Right kidney (tissue), 9 donors: ENCODE data around the gene CBFA2T2.
"Not testable (repeated sequence)": the region's sequence is repeated elsewhere in the genome, so short reads cannot be mapped to it uniquely, and the experiment has no call there.

ENCODE experiments used
- DNase-seq: peaks from one replicate; pipeline ENCODE4 v3.0.0-alpha.2; 2016
- long read RNA-seq, 8 donors: transcript quantifications; one replicate each; lab custom pipeline, GENCODE V29; 2026

The CBFA2T2 gene
- long read RNA-seq, donor 1, partial matches to known transcripts, result 0 of 4 reads
- long read RNA-seq, donor 1, other reads (novel, unspliced or antisense), result 0 of 4 reads
- long read RNA-seq, donor 2, result 0 reads
- long read RNA-seq, donor 3, full-length matches to known transcripts, result 3 of 3 reads
- long read RNA-seq, donor 3, partial matches to known transcripts, result 0 of 3 reads
- long read RNA-seq, donor 3, other reads (novel, unspliced or antisense), result 0 of 3 reads
- long read RNA-seq, donor 4, partial matches to known transcripts, result 0 of 2 reads
- long read RNA-seq, donor 4, other reads (novel, unspliced or antisense), result 0 of 2 reads
- long read RNA-seq, donor 5, result 0 reads
- long read RNA-seq, donor 6, result 0 reads
- long read RNA-seq, donor 7, partial matches to known transcripts, result 15 of 17 reads
- long read RNA-seq, donor 7, other reads (novel, unspliced or antisense), result 0 of 17 reads
- long read RNA-seq, donor 8, partial matches to known transcripts, result 0 of 1 reads
- long read RNA-seq, donor 8, other reads (novel, unspliced or antisense), result 0 of 1 reads

DNA sequence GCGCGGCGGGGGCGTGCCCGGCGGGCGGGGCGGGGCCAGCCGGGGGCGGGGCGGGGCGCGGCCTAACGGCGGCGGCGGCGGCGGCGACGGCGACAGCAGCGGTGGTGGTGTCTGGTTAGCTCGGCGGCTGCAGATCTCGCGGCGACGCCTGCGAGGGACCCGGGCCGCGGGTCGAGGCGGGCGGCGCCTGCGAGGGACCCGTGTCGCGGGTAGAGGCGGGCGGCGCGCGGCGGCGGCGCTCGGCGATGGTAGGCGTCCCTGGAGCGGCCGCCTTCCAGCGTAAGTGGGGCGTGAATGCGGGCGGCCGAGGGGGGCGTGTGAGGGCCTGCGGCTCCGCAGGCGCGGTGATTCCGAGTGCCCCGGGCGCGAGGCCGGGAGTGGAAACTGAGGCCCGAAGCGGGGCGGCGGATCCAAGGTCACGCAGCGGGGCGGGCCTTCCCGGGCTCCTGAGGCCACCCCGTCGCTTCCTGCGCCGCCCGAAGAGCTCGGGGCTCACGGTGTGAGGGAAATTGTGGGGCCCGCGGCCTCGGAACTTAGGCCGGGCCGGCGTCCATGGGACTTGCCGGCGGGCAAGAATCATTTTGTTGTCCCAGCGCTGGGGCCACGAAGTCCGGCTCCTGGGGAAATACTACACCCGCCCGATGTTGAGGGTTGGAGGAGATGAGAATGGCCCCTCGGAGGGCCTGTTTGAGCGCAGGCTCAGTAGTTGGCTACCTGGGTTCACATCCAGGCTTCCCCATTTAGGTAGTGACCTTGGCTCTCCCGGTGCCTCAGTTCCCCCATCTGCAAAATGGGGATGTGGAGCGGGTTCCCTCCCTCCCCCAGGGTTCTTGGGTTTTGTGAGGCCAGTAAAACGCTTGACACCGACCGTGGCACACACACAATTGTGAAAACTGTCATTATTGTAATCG lies at the start of gene CBFA2T2:
Gene CBFA2T2, plus strand, starts transcription at position 74 of the 911 bp plus-strand sequence. Its CDS starts 172 bp downstream, at position 246.
- peak; percentile 89 for DNase-seq

- DNase-seq, result not testable (repeated sequence)
Observed at GRCh38 chr20:33440562-33440961, 49.3 kb upstream of the CBFA2T2 start.

DNA sequence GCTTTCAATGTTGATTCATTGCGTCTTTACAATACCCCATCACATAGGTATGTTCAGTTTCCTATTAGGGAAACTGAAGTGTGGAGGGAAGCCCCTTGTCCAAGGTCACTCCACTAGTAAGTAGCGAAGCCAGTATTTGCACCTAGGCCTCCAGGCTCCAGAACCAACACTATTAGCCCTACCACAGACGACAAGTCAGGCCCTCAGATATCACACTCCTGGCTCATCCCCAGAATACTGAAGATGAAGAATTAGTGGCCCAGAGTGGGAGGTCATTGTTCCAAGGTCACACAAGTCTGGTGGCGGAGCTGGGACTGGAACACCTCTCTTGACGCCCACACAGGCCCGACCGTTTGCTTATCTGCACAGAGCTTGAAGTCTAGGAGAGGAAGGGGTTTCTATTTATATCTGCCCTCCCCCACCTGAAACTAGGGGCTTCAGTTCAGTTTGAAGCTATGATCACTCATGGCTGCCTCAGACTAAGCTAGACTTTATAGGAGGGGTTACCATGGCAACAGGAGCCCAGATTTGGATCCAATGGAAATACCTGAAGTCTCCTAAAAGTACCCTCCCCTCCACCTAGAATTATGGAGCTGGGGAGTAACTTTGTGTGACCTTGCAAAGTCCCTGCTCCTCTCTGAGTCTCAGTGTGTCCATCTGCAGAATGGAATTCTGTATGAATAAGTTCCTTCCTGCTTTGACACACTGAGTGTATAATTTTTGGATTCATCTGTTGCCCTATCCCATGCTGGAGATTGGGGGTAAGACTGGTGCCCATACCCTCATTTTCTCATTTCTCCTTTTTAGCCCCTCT lies 48.5 kb upstream of the CBFA2T2 start:
- DNase-seq, result no peak

DNA sequence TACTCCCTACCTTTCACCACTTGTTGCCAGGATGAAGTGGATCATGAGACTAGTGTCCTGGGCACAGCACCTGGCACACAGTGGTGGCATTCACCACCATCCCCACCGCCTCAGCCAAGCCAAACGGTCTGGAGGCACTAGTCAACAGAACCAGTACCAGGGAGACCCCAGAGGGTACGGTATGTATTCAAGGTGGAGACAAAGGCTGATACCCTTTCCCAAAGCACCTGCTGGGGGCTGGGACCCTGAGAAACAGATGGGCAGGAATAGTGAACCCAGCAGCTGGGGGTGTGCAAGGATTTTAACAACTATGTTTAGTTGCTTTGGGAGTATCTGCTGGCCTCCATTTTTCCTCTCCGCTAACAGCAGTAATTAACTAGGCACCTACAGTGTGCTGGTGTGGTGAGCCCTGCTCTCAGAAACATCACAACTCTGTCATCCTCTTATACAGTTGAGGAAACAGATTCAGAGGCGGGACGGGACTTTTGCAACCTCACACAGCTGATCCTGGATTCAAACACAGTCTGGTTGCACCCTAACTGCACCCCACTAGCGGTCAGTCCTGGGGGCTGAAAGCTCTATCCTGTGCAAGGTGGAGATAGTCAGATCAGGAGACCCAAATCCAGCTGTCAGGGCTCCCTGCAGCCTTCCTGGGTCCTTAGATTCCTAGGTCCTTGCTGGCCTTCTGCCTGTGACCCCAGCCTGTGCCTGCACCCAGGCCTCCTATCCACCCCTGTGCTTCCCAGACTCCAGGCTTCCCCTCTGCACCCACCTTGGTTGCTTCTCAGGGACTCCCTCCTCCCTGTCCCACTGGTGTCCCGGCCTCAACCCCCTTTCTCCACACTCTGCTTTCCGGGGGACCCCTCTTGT lies 47.5 kb upstream of the CBFA2T2 start:
- DNase-seq, result peak; percentile 27

DNA sequence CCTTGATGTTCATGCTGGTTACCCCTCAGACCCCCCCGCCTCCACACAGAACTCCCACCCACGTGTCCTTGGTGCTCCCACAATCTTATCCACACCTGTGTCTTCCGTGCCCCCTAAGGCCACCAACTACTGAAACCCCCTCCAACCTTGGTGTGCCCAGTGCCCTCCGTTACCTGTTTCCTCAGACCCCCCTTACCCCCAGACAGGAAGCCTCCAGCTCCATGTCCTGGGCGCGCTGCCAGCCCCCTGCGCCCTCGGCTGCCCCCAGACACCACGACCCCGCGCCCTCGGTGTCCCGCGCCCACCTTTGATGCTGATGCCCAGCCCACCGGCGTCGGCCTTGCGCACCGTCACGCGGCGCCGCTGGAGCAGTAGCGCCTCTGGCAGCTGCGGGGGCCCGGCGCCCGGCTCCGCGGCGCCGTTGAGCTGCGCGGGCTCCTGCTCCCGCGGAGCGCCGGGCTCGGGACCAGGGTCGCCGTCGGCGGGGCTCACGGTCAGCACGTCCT lies 46.8 kb upstream of the CBFA2T2 start:
- peak; percentile 59 for DNase-seq

- DNase-seq, result peak; percentile 71
Observed at GRCh38 chr20:33443512-33444239, 46.2 kb upstream of the CBFA2T2 start, which contains the start of gene SNTA1. Gene SNTA1, minus strand, starts transcription at chr20:33443763. Its CDS starts 143 bp downstream, at chr20:33443620.

DNA sequence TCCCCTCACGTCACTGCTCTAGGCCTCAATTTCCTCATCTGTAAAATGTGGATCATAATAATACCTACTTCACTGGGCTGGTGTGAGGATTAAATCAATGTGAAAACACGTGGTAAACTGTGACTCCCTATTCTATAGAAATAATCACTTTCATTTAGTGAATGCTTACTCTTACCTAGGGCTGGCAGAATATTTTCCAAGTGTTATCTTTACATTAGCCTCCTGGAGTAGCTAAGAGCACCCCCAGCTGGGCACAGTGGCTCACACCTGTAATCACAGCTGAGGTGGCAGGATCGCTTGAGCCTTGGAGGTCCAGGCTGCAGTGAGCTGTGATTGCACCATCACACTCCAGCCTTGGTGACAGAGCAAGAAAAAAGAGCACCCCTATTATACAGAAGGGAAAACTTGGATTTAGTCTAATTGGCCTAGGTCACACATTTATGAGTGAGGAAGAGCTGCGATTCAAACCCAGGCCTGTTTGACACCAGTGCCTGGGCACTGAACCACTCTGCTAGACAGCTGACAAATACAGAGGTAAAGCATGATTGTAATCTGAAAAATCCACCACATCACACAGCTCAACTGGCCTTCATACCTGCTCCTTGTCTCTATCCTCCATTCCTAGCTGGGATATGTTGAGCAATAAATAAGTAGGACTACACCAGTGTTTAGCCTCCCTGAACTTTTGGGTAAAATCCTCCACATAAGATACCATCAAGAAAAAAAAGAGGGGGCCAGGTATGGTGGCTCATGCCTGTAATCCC lies 44.9 kb upstream of the CBFA2T2 start:
- DNase-seq, result no peak

DNA sequence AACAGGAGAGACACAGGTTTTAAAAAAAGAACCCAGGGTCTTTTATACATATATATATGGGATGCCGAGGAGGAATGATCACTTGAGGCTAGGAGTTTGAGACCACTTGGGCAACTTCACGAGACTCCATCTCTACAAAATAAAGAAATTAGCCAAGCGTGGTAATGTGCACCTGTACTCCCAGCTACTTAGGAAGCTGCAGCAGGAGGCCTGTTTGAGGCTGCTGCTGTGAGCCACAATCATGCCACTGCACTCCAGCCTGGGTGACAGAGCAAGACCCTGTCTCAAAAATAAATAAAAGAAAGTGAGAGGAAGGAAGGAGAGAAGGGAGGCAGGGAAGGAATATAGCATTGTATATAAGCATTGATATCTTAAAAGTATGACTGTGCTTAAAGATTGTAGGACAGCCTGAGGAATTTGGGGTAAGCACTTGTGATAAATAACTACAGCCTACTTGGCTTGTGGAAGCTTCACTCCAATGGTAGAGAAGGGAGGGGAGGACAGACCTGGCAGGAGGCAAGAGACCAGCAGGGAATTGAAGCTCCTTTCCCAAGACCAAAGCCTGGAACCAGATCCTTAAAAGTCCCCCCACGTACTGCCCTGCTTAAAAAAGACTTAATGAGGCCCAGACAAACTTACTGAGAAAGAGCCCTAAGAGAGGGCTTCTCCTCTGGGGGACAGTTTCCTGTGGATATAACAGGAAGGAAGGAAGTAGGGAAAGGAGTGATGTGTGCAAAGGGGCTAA lies 43.8 kb upstream of the CBFA2T2 start:
- DNase-seq, result no peak

DNA sequence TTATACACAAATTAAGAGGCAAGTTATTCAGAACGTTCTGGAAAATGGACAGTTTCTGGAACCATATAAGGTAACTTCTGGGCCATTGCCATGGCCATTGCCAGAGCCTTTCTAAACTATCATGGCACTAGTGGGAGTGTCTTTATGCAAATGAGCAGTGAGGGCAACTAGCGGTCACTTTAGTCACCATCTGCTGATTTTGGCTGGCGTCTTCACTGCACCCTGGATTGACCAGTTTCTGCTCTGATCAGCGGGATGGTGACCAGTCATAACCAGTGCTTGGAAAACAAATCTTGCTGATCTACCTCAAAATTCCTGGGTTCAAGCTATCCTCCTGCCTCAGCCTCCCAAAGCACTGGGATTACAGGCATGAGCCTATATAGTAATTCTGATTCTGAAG lies 39.0 kb upstream of the CBFA2T2 start:
- no peak for DNase-seq

GRCh38 chr20:33456916-33457642 lies 32.8 kb upstream of the CBFA2T2 start:
- peak; percentile 59 for DNase-seq

GRCh38 chr20:33459599-33459998 lies 30.3 kb upstream of the CBFA2T2 start:
- no peak for DNase-seq

GRCh38 chr20:33460711-33461110 lies 29.2 kb upstream of the CBFA2T2 start:
- no peak for DNase-seq

GRCh38 chr20:33463332-33464101 lies 26.4 kb upstream of the CBFA2T2 start:
- no peak for DNase-seq

GRCh38 chr20:33464759-33465158 lies 25.1 kb upstream of the CBFA2T2 start:
- not testable (repeated sequence) for DNase-seq

GRCh38 chr20:33465481-33466302 lies 24.2 kb upstream of the CBFA2T2 start:
- DNase-seq, result peak; percentile 60

- DNase-seq, result no peak
Observed at GRCh38 chr20:33466303-33466646, 23.6 kb upstream of the CBFA2T2 start.
